K562 (cell line): Measurements from ENCODE around the gene PSMA7. TPM values are rescaled to one million over a fixed set of nuclear protein-coding genes. Genes with fewer than 3 reads are reported as not detected.

ENCODE experiments used
- ATAC-seq: fragments of 200-7000 bp; cut with Tn5 transposase; 3 replicates; pipeline ENCODE4 v1.9.1; 2020; ENCODE audit warnings: moderate library complexity
- BruUV-seq: library from RNA; stranded (reverse); fragments of 400-500 nt; replicated peaks from 2 replicates; lab custom pipeline; 2021; lab: Mats Ljungman, UMichigan
- CTCF ChIA-PET: fragments of 300-600 bp; formaldehyde crosslinking; extraction: SDS; loops from one replicate; lab custom pipeline; 2021; ENCODE audit warnings: low intra/inter-chr PET ratio; lab: Yijun Ruan, JAX
- POLR2A ChIA-PET: fragments of 300-600, 350-650 bp; sonication (Branson Sonifier 250); formaldehyde crosslinking; extraction: SDS; loops from one replicate; lab custom pipeline; 2021; ENCODE audit warnings: antibody characterized with exemption, inconsistent platforms; lab: Yijun Ruan, JAX
- DNase-seq, 4 experiments: peaks; one replicate each; pipeline versions ENCODE4 v3.0.0 to v3.0.0-alpha.2; 2011 to 2018; ENCODE audit warnings: low spot score in 3 of 4, mixed read lengths in 3 of 4; ENCODE audit errors: extremely low read depth in 1 of 4
- FAIRE-seq: peaks from 2 replicates; lab custom pipeline; 2011; peaks lifted over from hg19 to GRCh38; lab: Jason Lieb, UNC
- H2AFZ ChIP-seq: 2 replicates; pipeline ENCODE4 v1.6.0; 2011; ENCODE audit warnings: low read depth, low read length, control low read depth, inconsistent platforms
- H3K27ac ChIP-seq: fragments of 200-600 bp; 3 replicates; pipeline ENCODE4 v1.8.0; 2011; ENCODE audit warnings: low read depth, mild to moderate bottlenecking, control low read depth, inconsistent platforms, low read length, moderate library complexity, mixed read lengths; ENCODE audit errors: extremely low read depth
- H3K27me3 ChIP-seq, 2 experiments: fragments of 300-600 bp in 1 of 2; 2 replicates in 1 of 2; 3 replicates in 1 of 2; pipeline versions ENCODE4 v1.6.0 to v1.8.0; 2011; ENCODE audit warnings: inconsistent platforms in 2 of 2, low read length in 2 of 2, mild to moderate bottlenecking in 1 of 2, mixed read lengths in 1 of 2, moderate library complexity in 1 of 2; ENCODE audit not compliant: control insufficient read depth in 2 of 2, insufficient read depth in 2 of 2
- H3K36me3 ChIP-seq: fragments of 300-600 bp; 3 replicates; pipeline ENCODE4 v1.8.0; 2011; ENCODE audit warnings: mild to moderate bottlenecking, low read length, inconsistent platforms; ENCODE audit not compliant: control insufficient read depth, insufficient read depth
- H3K4me1 ChIP-seq, 2 experiments: fragments of 200-600 bp in 1 of 2; replicated peaks in 1 of 2; 2 replicates in 1 of 2; 3 replicates in 1 of 2; pipeline versions ENCODE4 v1.5.1 to v1.8.0; 2011; ENCODE audit warnings: inconsistent platforms in 2 of 2, low read length in 2 of 2, mild to moderate bottlenecking in 1 of 2, mixed read lengths in 1 of 2, moderate library complexity in 1 of 2; ENCODE audit not compliant: control insufficient read depth in 2 of 2, insufficient read depth in 2 of 2
- H3K4me2 ChIP-seq: 2 replicates; pipeline ENCODE4 v1.6.1; 2011; ENCODE audit warnings: low read length, control low read depth, inconsistent platforms, mixed read lengths; ENCODE audit not compliant: insufficient read depth
- H3K4me3 ChIP-seq: fragments of 200-600 bp; sonication (generic), shearing (Covaris generic); 2 replicates; pipeline ENCODE4 v1.5.1; 2016; ENCODE audit warnings: control low read depth, inconsistent platforms
- H3K79me2 ChIP-seq: fragments of 200-600 bp; 3 replicates; pipeline ENCODE4 v1.8.0; 2011; ENCODE audit warnings: low read length, inconsistent platforms; ENCODE audit not compliant: control insufficient read depth, insufficient read depth
- H3K9ac ChIP-seq, 2 experiments: 2 replicates each; pipeline versions ENCODE4 v1.6.0 to v1.6.1; 2011; ENCODE audit warnings: low read depth in 2 of 2, low read length in 2 of 2, control low read depth in 1 of 2, inconsistent platforms in 1 of 2, mild to moderate bottlenecking in 1 of 2, mixed read lengths in 1 of 2; ENCODE audit not compliant: insufficient read depth in 1 of 2
- H3K9me1 ChIP-seq: one replicate; pipeline ENCODE4 v1.6.0; 2011; ENCODE audit warnings: inconsistent platforms, mild to moderate bottlenecking, low read length, moderate library complexity; ENCODE audit not compliant: control insufficient read depth, insufficient read depth
- H3K9me3 ChIP-seq: replicated peaks from 2 replicates; pipeline ENCODE4 v1.5.1; 2011; ENCODE audit warnings: low read depth, low read length, inconsistent platforms; ENCODE audit not compliant: control insufficient read depth, insufficient read depth
- H4K20me1 ChIP-seq: replicated peaks from 2 replicates; pipeline ENCODE4 v1.6.1; 2011; ENCODE audit warnings: low read length, inconsistent platforms, mixed read lengths; ENCODE audit not compliant: control insufficient read depth, insufficient read depth
- POLR2AphosphoS2 ChIP-seq: IDR thresholded peaks from 2 replicates; pipeline ENCODE4 v1.6.1; 2012; ENCODE audit warnings: low read length, improper control_type of control experiment
- POLR2G ChIP-seq: fragments of 200-400 bp; formaldehyde crosslinking; IDR thresholded peaks from 2 replicates; pipeline ENCODE4 v1.6.1; 2017; ENCODE audit warnings: low read depth, mild to moderate bottlenecking, antibody characterized with exemption, low read length, moderate library complexity
- RAD51 ChIP-seq: fragments of 450-650 bp; IDR thresholded peaks from 2 replicates; pipeline ENCODE4 v1.7.1; 2016; ENCODE audit warnings: low read depth, mild to moderate bottlenecking, borderline replicate concordance
- RBM22 ChIP-seq: fragments of 200-400 bp; formaldehyde crosslinking; IDR thresholded peaks from 2 replicates; pipeline ENCODE4 v1.6.1; 2018; ENCODE audit warnings: low read length, low read depth; ENCODE audit not compliant: poor library complexity, severe bottlenecking
- SUPT5H ChIP-seq: fragments of 450-650 bp; IDR thresholded peaks from 2 replicates; pipeline ENCODE4 v1.6.1; 2016
- WGBS: fragments of 100-300 bp; shearing (Covaris generic); methylation state at CpG from one replicate; pipeline ENCODE4 v1.1.6; 2016; ENCODE audit warnings: low coverage, mixed read lengths; ENCODE audit not compliant: insufficient coverage; ENCODE audit errors: missing lambda C conversion rate; 5-methylcytosine and 5-hydroxymethylcytosine counted together
- in situ Hi-C: fragments of 300-500 bp; cut with MboI; formaldehyde crosslinking; loops from 4 replicates; pipeline ENCODE4 v1.15.0; 2018; ENCODE audit warnings: inconsistent platforms, mixed read lengths
- intact Hi-C: fragments of 100-400 bp; cut with micrococcal nuclease; formaldehyde crosslinking; loops from 2 replicates; pipeline ENCODE4 v1.14.2; 2022
- polyA plus RNA-seq, 8 experiments: library from polyadenylated mRNA; depleted of rRNA in 4 of 8; stranded (reverse) in 5 of 8; unstranded in 3 of 8; fragments of >200 nt; fragmentation: Nextera tagmentation in 2 of 8; fragmentation: Illumina TruSeq in 1 of 8; extraction: Ambion mirVana in 2 of 8; extraction: Trizol in 1 of 8; gene quantifications; 2 replicates each; pipeline versions ENCODE4 v1.2.1 to v1.2.3, GENCODE V29; 2011 to 2014; ENCODE audit warnings: inconsistent platforms in 1 of 8, missing spikeins in 1 of 8
- total RNA-seq, 7 experiments: library from RNA; depleted of rRNA in 6 of 7; stranded (reverse); fragments of >200 nt in 6 of 7; fragmentation: Illumina TruSeq in 2 of 7; extraction: Trizol in 2 of 7; gene quantifications; 2 replicates each; pipeline versions ENCODE4 v1.2.1 to v1.2.3, GENCODE V29; 2011 to 2021; ENCODE audit warnings: low replicate concordance in 1 of 7
- TF ChIP-seq, protein P1 (sequence below): fragments of 250-450 bp; sonication (Bioruptor Pico); IDR thresholded peaks from 2 replicates; pipeline ENCODE4 v1.4.0; 2020

Gene PSMA7
- total and polyA plus RNA-seq, 9 of the 15 experiments (the other 6 are each of a cell fraction or from before 2014, with no cell fraction given) = 257 to 510 (median 393) TPM

- H3K27ac ChIP-seq = no peak overlapping the region
- H2AFZ ChIP-seq = no peak overlapping the region
- H3K79me2 ChIP-seq = peaks cover 45% of the 10 kb centered on the region
- DNase-seq = no peak
- over 99% methylated on average over 11 of the region's 11 CpGs for WGBS
- no TSS peak for BruUV-seq
- no peaks in the 10 kb centered on the region for H3K27me3 ChIP-seq
- peaks cover 90% of the 10 kb centered on the region for H3K36me3 ChIP-seq
- in situ Hi-C loops (loop anchor here (5.0 kb wide), 1 partner anchor 116 kb away; no protein-coding TSS in a partner anchor), intact Hi-C loops (no loop called here)
- no peak overlapping the region for H3K4me3 ChIP-seq
- no peak for FAIRE-seq
- H3K9me3 ChIP-seq = no peaks in the 10 kb centered on the region
- H3K4me2 ChIP-seq = no peak overlapping the region
- ATAC-seq = no peak
- peaks cover 39% of the 10 kb centered on the region for H4K20me1 ChIP-seq
- no peaks in the 10 kb centered on the region for H3K9me1 ChIP-seq
- H3K9ac ChIP-seq = 0 out of 4 replicates have a peak overlapping the region, but pooled peaks of 1 of the 2 experiments have one; percentile 32
- peaks cover 11 to 17% of the 10 kb centered on the region in 2 experiments; a peak in 4 of 5 replicates for H3K4me1 ChIP-seq
- TF ChIP-seq POLR2G = peak; percentile 53; the same call in 1 of the 2 replicates
- peak; percentile 30 for TF ChIP-seq RBM22
- TF ChIP-seq, protein P1, sequence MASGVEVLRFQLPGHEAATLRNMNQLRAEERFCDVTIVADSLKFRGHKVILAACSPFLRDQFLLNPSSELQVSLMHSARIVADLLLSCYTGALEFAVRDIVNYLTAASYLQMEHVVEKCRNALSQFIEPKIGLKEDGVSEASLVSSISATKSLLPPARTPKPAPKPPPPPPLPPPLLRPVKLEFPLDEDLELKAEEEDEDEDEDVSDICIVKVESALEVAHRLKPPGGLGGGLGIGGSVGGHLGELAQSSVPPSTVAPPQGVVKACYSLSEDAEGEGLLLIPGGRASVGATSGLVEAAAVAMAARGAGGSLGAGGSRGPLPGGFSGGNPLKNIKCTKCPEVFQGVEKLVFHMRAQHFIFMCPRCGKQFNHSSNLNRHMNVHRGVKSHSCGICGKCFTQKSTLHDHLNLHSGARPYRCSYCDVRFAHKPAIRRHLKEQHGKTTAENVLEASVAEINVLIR = no peak
- 0 out of 2 replicates have a peak, but pooled peaks have one; percentile 33 for TF ChIP-seq POLR2AphosphoS2
- no peak for TF ChIP-seq RAD51
- 0 out of 2 replicates have a peak, but pooled peaks have one; percentile 5 for TF ChIP-seq SUPT5H
- CTCF ChIA-PET = no interaction called here
- POLR2A ChIA-PET = interaction anchor here (0.6 to 7.8 kb wide), 5 partner anchors 13 to 127 kb away, joined by 3 to 78 read pairs (median 5); partner anchors contain the start of genes LSM14B and TAF4
These were observed 5.0 kb downstream of the PSMA7 start for GRCh38 chr20:62138204-62138543.
